ENCODE results near the gene ZNFX1.
"Not testable (repeated sequence)": the region's sequence is repeated elsewhere in the genome, so short reads cannot be mapped to it uniquely, and the experiment has no call there.

The ZNFX1 gene

DNA sequence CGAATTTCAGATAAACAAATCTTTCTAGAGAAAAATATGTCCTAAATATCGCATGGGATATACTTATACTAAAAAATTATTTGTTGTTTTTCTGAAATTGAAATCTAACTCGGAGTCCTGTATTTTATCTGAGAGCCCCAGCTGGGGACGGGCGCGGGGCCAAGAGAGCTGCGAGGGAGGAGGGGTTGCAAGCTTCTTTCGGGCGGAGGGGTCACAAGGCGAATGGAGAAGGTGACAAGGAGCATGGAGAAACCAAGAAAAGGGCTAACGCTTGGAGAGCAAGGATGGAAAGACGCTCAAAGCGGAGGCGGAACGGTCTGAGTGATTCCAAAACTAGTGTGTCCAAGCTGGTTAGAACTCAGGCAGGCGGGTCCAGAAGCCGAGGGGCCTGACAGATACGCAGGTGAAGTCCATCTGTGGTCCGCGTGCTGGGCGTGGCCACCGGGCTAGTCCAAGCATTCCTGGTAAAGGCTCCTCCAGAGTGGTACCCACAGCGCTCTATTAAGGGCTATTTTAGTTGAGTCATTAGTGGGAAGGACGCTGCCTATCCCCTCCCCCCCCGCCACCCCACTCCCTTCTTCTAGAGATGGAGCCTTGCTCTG, 41.5 kb upstream of the ZNFX1 start:
- Histone ChIP-seq H3K27me3 (peaks cover 67% of the 10 kb centered on the region), H3K4me3 (ENCODE audit: low read depth in 1 of 2, low read length in 1 of 2) (peak overlapping the region; percentile 77 to 86), H3K9me3 (no peaks in the 10 kb centered on the region), H3K27ac (peak overlapping the region; percentile 75), H3K4me1 (ENCODE audit: control insufficient read depth in 1 of 2, insufficient read depth in 1 of 2, low read depth in 1 of 2, low read length in 1 of 2) (peaks cover 38 to 48% of the 10 kb centered on the region in 2 experiments), H3K36me3 (no peaks in the 10 kb centered on the region)
- TF ChIP-seq CTCF (IDR thresholded peaks at IDR 0.05), result no peak

DNA sequence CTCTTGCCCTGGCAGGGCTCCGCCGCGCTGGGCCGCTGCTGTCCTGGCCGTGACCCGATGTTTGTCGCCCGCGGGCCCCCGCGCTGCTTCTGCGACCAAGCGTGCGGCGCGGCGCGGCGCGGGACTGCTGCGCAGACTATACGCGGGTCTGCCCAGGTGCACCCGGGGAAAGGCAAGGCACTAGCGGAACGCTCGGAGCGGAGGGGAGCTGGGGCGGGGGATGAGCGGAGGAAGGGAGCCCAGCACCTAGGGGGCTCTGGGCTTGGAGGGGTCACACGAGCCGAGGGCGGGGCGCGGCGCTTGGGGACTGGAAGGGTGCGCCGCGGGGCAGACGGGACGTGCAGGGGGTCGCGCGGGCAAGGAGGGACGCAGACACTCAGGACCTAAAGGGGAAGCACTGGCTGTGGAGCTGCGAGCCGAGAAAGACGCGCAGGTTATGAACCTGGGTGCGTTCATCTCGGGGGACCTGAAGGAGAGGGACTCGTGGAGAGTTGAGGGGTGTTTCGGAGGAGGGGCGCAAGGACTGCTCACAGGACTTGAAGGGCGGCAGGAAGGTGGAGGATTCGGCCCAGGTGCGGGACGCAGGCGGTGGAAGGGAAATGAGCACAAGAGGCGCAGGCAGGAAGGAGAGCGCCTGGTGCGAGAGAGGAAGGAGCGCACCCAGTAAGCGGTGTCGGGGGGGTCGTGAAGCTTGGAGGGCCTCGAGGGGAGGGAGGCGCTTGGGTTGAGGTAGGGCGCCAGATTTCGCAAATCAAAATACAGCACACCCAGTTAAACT, 40.8 kb upstream of the ZNFX1 start:
- Histone ChIP-seq H3K36me3 (no peaks in the 10 kb centered on the region), H3K4me1 (ENCODE audit: control insufficient read depth in 1 of 2, insufficient read depth in 1 of 2, low read depth in 1 of 2, low read length in 1 of 2) (peaks cover 31 to 41% of the 10 kb centered on the region in 2 experiments), H3K27ac (peak overlapping the region; percentile 75), H3K9me3 (no peaks in the 10 kb centered on the region), H3K27me3 (peaks cover 67% of the 10 kb centered on the region), H3K4me3 (ENCODE audit: low read depth in 1 of 2, low read length in 1 of 2) (peak overlapping the region; percentile 77 to 86)
- no peak for TF ChIP-seq CTCF (IDR thresholded peaks at IDR 0.05)

- Histone ChIP-seq H3K4me3 (ENCODE audit: low read depth in 1 of 2, low read length in 1 of 2) (peak overlapping the region; percentile 77 to 86), H3K27ac (peak overlapping the region; percentile 75)
These were observed 40.2 kb upstream of the ZNFX1 start for GRCh38 chr20:49318091-49318429.

DNA sequence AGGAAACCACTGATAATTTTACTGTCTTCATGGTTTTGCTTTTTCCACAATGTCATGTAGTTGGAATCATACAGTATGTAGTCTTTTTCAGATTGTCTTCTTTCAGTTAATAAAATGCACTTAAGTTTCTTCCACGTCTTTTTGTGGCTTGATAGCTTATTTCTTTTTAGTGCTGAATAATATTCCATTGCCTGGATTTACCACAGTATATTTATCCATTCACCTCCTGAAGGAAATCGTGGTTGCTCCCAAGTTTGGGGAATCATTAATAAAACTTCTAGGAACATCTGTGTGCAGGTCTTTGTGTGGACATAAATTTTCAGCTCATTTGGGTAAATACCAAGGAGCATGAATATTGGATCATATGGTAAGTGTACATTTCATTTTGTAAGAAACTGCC, 38.8 kb upstream of the ZNFX1 start:
- H3K9me3 ChIP-seq, result no peaks in the 10 kb centered on the region
- H3K4me1 ChIP-seq (ENCODE audit: control insufficient read depth in 1 of 2, insufficient read depth in 1 of 2, low read depth in 1 of 2, low read length in 1 of 2), result peaks cover 18 to 25% of the 10 kb centered on the region in 2 experiments
- no peaks in the 10 kb centered on the region for H3K36me3 ChIP-seq
- peaks cover 70% of the 10 kb centered on the region for H3K27me3 ChIP-seq
- H3K27ac ChIP-seq, result no peak overlapping the region
- H3K4me3 ChIP-seq (ENCODE audit: low read depth in 1 of 2, low read length in 1 of 2), result no peak overlapping the region
- TF ChIP-seq CTCF (IDR thresholded peaks at IDR 0.05), result no peak

More at GRCh38 chr20:49318091-49318429, 40.2 kb upstream of the ZNFX1 start:
- no peaks in the 10 kb centered on the region for H3K36me3 ChIP-seq
- peak; percentile 29 for TF ChIP-seq CTCF (IDR thresholded peaks at IDR 0.05)
- peaks cover 70% of the 10 kb centered on the region for H3K27me3 ChIP-seq
- H3K9me3 ChIP-seq, result no peaks in the 10 kb centered on the region
- peaks cover 25 to 36% of the 10 kb centered on the region in 2 experiments for H3K4me1 ChIP-seq (ENCODE audit: control insufficient read depth in 1 of 2, insufficient read depth in 1 of 2, low read depth in 1 of 2, low read length in 1 of 2)

DNA sequence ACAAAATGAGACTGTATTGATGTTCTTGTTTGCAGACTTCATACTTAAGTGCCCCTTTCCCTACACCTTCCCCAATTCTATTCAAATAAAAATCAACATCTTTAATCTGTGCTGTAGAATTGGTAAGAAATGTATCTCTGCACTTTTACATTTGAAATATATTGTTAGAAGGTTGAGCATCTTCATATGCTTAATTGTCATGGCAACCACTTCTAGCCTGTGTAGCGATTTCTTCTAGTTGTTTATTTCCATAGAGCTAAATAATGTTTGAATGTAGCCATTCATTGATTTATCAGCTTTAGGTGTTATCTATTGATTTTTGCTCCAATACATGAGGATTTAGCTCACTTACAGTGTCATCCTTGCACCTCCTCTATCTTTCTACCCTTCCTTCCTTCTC, 37.7 kb upstream of the ZNFX1 start:
- peaks cover 18 to 27% of the 10 kb centered on the region in 2 experiments for H3K4me1 ChIP-seq (ENCODE audit: control insufficient read depth in 1 of 2, insufficient read depth in 1 of 2, low read depth in 1 of 2, low read length in 1 of 2)
- no peaks in the 10 kb centered on the region for H3K9me3 ChIP-seq
- H3K27ac ChIP-seq, result no peak overlapping the region
- TF ChIP-seq CTCF (IDR thresholded peaks at IDR 0.05), result no peak
- no peaks in the 10 kb centered on the region for H3K36me3 ChIP-seq
- peaks cover 62% of the 10 kb centered on the region for H3K27me3 ChIP-seq
- no peak overlapping the region for H3K4me3 ChIP-seq (ENCODE audit: low read depth in 1 of 2, low read length in 1 of 2)

DNA sequence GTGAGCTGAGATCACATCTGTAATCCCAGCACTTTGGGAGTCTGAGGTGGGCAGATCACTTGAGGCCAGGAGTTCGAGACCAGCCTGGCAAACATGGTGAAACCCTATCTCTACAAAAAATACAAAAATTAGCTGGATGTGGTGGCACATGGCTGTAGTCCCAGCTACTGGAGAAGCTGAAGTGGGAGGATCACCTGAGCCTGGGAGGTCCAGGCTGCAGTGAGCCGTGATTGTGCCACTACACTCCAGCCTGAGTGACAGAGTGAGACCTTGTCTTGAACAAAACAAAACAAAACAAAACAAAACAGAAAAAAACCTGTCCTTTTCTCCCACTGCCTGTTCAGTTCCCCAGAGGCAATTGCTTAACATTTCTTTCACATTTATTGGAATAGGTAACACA, 36.2 kb upstream of the ZNFX1 start:
- Histone ChIP-seq H3K4me1 (ENCODE audit: control insufficient read depth in 1 of 2, insufficient read depth in 1 of 2, low read depth in 1 of 2, low read length in 1 of 2) (peaks cover 11 to 18% of the 10 kb centered on the region in 2 experiments), H3K27me3 (peaks cover 46% of the 10 kb centered on the region)
- H3K36me3 ChIP-seq; H3K9me3 ChIP-seq; H3K27ac ChIP-seq; H3K4me3 ChIP-seq (ENCODE audit: low read depth in 1 of 2, low read length in 1 of 2): not testable (repeated sequence)

All from neutrophil (primary cell).